ENCODE results near the gene UST.
A peak's percentile ranks its signal among the peaks of the same experiment; 100 is the strongest.
"Not testable (repeated sequence)": the region's sequence is repeated elsewhere in the genome, so short reads cannot be mapped to it uniquely, and the experiment has no call there.

Gene UST

DNA sequence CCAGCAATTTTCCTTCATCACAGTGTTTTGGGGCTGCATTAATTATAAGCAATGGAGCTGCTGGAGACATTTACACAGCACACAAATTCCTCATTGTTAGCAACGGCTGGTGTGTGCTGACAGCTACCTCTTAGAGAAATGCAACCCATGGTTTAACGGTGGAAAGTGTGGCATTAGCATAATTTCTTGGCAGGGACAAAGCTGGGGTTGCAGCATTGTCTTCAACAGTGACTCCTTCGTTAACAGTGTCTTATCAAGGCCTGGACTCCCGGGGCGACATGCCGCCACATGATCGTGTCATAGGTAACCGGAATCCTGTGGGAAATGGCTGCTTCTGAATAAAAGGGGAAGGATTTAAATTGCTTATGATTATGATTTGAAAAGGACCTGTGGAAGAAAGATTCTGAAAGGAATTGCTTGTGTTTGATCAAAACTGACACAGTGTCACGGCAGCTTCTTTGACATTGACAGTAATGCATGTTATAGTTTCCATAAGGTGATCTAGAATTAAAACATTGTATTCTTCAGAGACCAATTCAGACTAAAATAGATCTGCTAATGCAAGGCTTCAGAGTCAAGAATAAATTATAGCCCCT, 128.0 kb downstream of the UST start:
- DNase-seq = peak; percentile 99

DNA sequence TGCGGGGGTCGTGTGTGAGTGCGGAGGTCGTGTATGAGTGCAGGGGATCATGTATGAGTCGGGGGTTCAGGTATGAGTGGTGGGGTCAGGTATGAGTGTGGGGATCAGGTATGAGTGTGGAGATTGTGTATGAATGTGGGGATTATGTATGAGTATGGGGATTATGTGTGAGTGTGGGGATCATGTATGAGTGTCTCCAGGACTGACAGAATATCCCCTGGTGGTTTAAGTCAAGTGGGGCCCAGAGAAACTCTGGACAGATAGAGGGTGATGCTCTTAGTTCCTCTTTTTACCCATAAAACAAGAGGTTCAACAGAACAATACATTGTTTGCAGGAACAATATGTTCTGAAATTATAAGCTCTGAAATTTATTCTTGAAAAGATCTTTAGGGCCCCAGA, 131.9 kb downstream of the UST start:
- no peak for DNase-seq

DNA sequence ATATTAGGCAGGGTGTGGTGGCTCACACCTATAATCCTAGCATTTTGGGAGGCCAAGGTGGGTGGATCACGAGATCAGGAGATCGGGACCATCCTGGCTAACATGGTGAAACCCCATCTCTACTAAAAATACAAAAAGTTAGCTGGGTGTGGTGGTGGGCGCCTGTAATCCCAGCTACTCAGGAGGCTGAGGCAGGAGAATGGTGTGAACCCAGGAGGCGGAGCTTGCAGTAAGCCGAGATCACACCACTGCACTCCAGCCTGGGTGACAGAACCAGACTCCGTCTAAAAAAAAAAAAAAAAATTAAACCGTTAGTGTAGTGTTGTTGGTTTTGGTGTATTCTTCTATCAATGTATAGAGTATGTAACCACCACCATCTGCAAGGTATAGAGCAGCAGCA, 133.9 kb downstream of the UST start:
- not testable (repeated sequence) for DNase-seq

DNA sequence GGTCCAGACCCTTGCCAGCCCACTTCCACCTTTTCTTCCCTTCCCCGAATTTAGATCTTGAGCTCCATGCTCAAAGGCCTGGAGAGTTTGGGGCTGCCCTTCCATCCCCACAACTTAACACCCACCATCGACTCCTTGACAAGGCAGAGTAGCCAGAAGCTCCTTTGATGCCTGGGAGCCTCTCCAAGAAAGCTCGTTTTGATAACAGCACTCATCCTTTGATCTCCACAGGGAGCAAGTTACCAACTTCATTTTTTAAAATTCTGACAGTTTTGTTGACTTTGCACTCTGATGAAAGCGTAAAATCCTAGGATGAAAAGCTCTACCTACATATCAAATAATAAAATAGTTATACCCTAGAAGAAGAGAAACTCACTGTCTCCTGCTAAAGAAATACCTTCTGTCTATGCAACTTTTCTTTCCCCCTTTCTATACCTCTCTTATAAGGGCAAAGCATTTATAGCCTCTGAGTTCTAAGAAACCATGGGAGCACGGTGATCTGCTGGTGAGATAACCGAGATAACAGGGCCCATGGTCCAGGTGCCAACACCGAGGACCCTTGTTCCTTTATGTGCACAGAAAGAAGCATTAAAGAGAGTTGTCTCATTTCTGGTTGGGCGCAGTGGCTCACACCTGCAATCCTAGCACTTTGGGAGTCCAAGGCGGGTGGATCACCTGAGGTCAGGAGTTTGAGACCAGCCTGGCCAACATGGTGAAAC, 134.9 kb downstream of the UST start:
- no peak for DNase-seq

DNA sequence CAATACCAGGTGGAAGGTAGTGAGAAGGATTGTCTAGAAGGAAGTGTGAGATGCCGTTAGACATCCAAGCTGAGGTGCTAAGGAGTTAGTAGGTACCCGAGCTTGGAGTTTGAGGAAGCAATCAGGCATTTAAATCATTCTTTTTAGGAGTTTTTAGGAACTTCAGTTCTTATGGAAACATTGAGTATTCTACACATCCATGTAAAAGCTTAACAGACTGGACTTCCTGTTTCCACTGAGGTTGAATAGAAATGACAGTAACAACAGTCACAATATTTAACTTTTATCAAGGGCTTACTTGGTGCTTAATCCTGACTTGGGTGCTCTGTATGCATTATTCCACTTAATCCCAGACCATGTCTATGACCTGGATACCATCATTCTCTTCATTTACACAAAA, 136.4 kb downstream of the UST start:
- no peak for DNase-seq

DNA sequence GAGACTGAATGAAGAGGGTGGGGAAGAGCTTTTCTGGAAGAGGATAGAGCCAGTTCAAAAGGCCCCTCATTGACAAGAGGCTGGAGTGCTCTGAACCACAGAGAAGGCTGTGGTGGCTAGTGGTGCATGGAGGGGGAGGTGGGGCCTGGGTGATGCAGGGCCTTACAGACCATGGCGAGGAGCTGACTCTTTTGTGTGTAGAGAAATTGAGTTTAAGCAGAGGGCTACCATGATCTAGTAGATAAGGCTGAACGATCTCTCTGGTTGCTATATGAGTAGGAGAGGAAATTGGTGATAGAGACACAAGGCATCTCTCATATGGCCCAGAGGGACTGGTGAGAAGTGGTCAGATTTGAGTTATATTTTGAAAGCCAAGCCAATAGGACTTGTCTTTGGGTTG, 137.6 kb downstream of the UST start:
- no peak for DNase-seq

DNA sequence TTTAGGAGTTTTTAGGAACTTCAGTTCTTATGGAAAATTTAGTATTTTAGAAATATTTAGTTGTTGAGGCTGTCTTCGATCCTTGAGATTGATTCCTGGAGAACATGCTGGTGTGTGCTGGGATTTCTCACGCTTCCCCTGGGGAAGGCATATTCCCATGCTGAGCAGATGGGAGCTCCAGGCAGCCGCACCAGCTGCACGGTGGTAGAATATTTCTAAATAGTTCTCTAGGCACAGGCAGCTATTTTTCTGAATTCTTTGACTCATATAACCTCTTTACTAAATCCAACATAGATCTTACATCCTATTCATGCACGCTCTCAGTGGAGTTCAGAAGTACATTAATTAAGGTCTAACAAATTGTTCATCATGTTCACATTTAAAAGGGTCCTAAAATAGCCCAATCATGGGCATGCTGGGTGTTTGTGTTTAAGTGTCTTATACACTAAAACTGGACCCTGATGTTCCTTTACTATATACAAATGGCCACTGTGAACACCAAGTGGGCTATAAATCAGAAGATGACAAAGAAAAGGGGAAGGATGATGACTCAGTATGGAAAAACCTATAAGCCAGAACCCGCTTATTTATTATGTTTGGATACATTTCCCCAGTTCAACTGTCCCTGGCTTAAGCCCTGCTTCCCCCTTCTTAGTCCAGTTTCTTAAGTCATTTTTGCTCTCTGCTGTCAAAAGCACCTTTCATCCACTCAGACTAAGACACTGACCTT, 138.5 kb downstream of the UST start:
- DNase-seq = no peak

GRCh38 chr6:148885925-148886845, 139.4 kb downstream of the UST start:
- DNase-seq = peak; percentile 77

- no peak for DNase-seq
These were observed 140.4 kb downstream of the UST start for GRCh38 chr6:148887181-148887580.

- DNase-seq = no peak
These were observed 142.0 kb downstream of the UST start for GRCh38 chr6:148888856-148889255.

DNA sequence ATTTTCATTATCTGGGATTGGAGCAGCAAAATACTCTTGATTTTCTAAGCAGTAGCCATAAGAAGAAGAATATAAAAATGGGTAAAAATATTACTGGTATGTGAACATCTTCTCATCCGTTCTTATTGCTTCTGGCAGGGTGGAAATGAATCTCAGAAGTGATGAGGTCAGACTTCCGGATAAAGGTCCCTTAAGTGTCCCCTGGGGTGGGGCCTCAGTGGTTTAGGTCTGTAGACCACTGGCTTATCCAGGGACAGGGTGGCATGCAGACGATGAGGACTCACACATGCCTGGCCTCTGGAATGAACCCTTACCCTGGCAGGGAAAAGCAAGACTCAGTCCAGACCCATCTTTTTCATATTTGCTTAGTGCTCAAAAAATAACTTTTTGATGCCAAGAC, 143.3 kb downstream of the UST start:
- DNase-seq = no peak

- no peak for DNase-seq
These were observed 144.0 kb downstream of the UST start for GRCh38 chr6:148890652-148891404.

DNA sequence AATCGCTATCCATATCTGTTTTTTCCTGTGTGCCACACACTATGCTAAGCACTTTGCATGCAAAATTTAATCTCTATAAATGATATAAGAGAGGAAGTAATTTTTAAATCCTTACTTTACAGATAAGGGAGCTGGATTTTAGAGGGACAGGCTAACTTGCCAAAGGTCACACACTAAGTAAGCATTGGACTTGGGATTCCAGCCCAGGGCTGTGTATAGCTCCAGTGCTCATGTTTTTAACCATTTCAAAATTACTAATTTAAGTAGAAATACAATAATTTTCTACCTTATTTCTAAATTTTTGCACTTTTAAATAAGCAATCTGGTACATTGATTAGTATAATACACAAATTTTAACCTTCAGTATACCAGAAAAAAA, 144.6 kb downstream of the UST start:
- DNase-seq = no peak

GRCh38 chr6:148892247-148892646, 145.4 kb downstream of the UST start:
- DNase-seq = no peak

DNA sequence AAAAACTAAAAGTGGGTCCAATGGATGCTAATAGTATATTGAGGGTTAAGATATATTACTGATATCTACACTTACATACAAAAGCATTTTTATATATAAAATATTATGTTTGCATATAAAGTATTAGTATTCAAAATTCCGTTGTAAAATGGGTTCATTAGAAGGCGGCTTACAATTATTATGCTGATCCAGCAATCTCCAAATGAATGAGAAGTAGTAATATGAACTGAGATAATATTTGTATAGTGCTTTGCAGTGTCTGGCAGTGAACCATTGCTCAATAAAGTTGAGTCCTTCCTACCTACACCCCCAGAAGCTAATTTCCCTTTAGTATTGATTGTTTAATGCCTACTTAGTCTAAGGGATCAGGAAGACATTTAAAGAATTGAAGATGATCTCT, 146.2 kb downstream of the UST start:
- no peak for DNase-seq

DNA sequence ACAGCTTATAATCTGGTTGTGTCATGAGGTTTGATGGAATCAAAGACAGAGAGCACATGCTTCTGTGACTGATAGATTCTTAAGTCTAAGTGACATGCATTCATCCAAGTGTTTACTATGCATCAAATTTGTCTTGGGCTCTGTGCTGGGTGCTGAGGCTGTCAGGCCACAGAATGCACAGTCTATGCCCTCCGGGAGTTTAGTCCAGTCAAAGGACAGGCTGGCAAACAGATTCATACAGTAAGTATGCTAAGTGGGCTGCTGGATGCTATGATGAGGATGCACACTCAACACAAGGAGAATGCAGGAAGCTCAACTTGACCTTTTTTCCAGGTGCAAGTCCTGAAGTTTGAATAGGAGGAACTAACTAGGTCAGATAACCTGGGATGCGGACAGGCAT, 146.7 kb downstream of the UST start:
- DNase-seq = no peak

GRCh38 chr6:148898376-148899014, 151.7 kb downstream of the UST start:
- DNase-seq = no peak

DNA sequence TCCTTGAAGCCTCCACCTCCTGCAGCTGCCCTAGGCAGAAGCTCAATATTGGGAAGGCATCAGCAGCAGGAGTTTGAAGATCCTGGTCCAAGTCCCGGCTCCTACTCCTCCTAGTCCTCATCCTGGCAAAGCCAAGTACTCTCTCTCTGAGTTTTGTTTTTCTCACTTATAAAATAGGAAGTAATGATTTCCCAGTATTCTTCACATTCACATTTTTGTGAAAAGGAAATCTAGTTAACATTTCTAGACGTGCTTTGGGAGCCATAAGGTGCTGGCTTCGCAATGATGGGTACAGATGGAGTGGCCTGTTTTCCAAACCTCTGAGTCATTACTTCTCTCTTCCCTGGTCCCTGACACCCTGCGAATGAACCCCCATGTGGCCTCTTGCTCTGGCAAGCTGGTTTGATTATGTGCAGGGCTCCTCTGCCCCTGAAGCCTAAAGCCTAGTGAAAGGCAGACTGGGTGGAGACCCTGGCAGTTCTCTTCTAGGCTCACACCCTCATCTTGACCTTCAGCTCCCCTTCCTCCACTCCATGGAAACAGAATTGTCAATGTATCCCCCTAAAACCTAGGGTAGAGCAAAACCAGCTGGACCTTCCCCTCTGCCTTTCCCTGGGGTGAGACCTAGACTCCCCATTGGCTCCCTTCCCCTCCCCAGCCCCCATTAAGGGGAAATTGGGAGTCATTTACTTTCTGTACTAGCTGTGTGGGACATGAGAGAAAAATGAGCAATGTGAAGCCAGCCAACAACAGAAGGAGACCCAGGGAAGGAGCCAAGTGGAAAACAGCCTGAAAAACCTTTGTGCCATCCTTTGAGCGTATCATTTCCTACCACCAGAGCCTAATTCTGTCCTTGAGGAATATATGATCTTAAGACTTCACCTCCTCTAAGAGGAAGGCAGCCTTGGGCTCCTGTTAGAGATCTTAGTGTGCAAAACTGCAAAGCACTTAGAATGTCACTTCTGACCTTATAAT, 158.4 kb downstream of the UST start:
- DNase-seq = no peak

- no peak for DNase-seq
These were observed 159.1 kb downstream of the UST start for GRCh38 chr6:148905901-148906300.

DNA sequence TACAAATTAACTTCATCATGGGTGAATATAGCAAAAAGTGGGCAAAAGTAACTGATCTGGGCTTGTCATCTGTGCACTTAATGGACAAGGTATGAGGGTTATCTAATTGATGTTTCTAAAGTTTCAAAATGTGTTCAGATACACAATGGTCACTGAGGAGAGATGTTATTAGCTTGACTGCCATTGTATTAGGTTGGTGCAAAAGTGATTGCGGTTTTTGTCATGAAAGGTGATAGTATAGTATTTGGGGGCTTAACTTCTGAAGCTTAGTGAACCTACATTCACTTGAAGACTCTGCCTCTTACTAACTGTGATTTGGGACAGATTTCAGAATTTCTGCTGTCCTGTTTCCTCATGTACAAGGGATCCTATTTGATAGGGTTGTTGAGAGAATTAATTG, 159.6 kb downstream of the UST start:
- DNase-seq = no peak

DNA sequence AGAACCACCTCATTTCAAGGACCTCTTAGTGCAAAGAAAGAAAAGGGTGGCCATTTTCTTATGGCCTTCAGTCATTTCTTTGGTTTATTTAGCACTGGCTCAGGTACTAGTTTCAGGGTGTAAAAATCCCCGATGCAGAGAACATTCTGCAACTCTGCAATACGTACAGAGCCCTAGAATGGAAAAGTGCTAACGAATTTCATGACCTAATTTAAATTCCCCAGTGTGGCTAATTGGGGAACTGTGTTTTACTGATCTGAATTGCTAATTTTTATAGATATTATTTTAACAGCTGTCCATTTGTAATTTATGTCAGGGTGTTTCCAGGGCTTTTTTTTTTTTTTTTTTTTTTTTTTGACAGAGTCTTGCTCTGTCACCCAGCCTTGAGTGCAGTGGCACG, 160.7 kb downstream of the UST start:
- no peak for DNase-seq

Measured in NCI-H146 (cell line).